HepG2 (cell line): Measurements from ENCODE around the gene C1QBP. TPM values are rescaled to one million over a fixed set of nuclear protein-coding genes. Genes with fewer than 3 reads are reported as not detected.
A peak's percentile ranks its signal among the peaks of the same experiment; 100 is the strongest.

Experiments
- ARHGAP35 ChIP-seq: sonication (generic); formaldehyde crosslinking; IDR thresholded peaks from 2 replicates; pipeline ENCODE4 v1.9.0; 2022; ENCODE audit warnings: mild to moderate bottlenecking, inconsistent platforms, moderate library complexity, missing genetic modification reagents, borderline replicate concordance
- BRD4 ChIP-seq: sonication (generic); formaldehyde crosslinking; IDR thresholded peaks from 2 replicates; pipeline ENCODE4 v1.4.0; 2020; ENCODE audit warnings: missing genetic modification reagents
- E2F1 ChIP-seq: sonication (generic); formaldehyde crosslinking; IDR thresholded peaks from 2 replicates; pipeline ENCODE4 v1.5.0; 2020; ENCODE audit warnings: missing genetic modification reagents
- ELF1 ChIP-seq: sonication (generic); formaldehyde crosslinking; IDR thresholded peaks from 2 replicates; pipeline ENCODE4 v1.4.0; 2020; ENCODE audit warnings: missing genetic modification reagents
- ERF ChIP-seq: IDR thresholded peaks from 2 replicates; pipeline ENCODE4 v1.6.1; 2018; ENCODE audit warnings: missing biosample characterization, missing genetic modification reagents
- FOXK1 ChIP-seq: sonication (generic); formaldehyde crosslinking; IDR thresholded peaks from 2 replicates; pipeline ENCODE4 v1.4.0; 2020; ENCODE audit warnings: low read depth, missing genetic modification reagents, borderline replicate concordance
- JDP2 ChIP-seq: sonication (generic); formaldehyde crosslinking; IDR thresholded peaks from 2 replicates; pipeline ENCODE4 v1.8.1; 2022; ENCODE audit warnings: missing genetic modification reagents, borderline replicate concordance
- KAT7 ChIP-seq: IDR thresholded peaks from 2 replicates; pipeline ENCODE4 v1.6.1; 2018; ENCODE audit warnings: borderline replicate concordance, missing compliant biosample characterization
- SNAPC4 ChIP-seq: sonication (generic); formaldehyde crosslinking; IDR thresholded peaks from 2 replicates; pipeline ENCODE4 v1.4.0; 2020; ENCODE audit warnings: mild to moderate bottlenecking, missing genetic modification reagents
- SPEN ChIP-seq: sonication (generic); formaldehyde crosslinking; IDR thresholded peaks from 2 replicates; pipeline ENCODE4 v1.5.1; 2020; ENCODE audit warnings: low read depth, mild to moderate bottlenecking, missing genetic modification reagents
- SRSF1 ChIP-seq: fragments of 200-400 bp; formaldehyde crosslinking; optimal IDR thresholded peaks from 2 replicates; pipeline ENCODE3; 2017; ENCODE audit warnings: mild to moderate bottlenecking, low read depth, low read length, moderate library complexity
- STAT5B ChIP-seq: sonication (generic); formaldehyde crosslinking; IDR thresholded peaks from 2 replicates; pipeline ENCODE4 v1.4.0; 2020; ENCODE audit warnings: missing genetic modification reagents
- TCF12 ChIP-seq, 2 experiments: fragments of 450-650 bp in 1 of 2; sonication (generic) in 1 of 2; formaldehyde crosslinking in 1 of 2; IDR thresholded peaks; 2 replicates each; pipeline versions ENCODE4 v1.6.1 to v1.8.0; 2017 to 2022; ENCODE audit warnings: antibody characterized with exemption in 1 of 2, mild to moderate bottlenecking in 1 of 2, missing genetic modification reagents in 1 of 2, moderate library complexity in 1 of 2
- YY1 ChIP-seq: IDR thresholded peaks from 2 replicates; pipeline ENCODE4 v1.6.1; 2011; ENCODE audit warnings: low read length, low read depth, moderate library complexity, mild to moderate bottlenecking; ENCODE audit not compliant: insufficient read depth, insufficient replicate concordance
- ZBTB26 ChIP-seq: IDR thresholded peaks from 2 replicates; pipeline ENCODE4 v1.6.1; 2016; ENCODE audit warnings: missing compliant biosample characterization, missing genetic modification reagents, borderline replicate concordance
- ZC3H13 ChIP-seq: sonication (generic); formaldehyde crosslinking; IDR thresholded peaks from 2 replicates; pipeline ENCODE4 v1.8.1; 2023; ENCODE audit warnings: mild to moderate bottlenecking, missing genetic modification reagents, moderate library complexity
- ZNF124 ChIP-seq: sonication (generic); formaldehyde crosslinking; IDR thresholded peaks from 2 replicates; pipeline ENCODE4 v1.4.0; 2020; ENCODE audit warnings: missing genetic modification reagents
- ZNF337 ChIP-seq: sonication (generic); formaldehyde crosslinking; IDR thresholded peaks from 2 replicates; pipeline ENCODE4 v1.5.1; 2020; ENCODE audit warnings: missing genetic modification reagents, low read depth, mild to moderate bottlenecking, borderline replicate concordance
- ZNF550 ChIP-seq: sonication (generic); formaldehyde crosslinking; IDR thresholded peaks from 2 replicates; pipeline ENCODE4 v1.4.0; 2020; ENCODE audit warnings: mild to moderate bottlenecking, missing genetic modification reagents, borderline replicate concordance
- ZNF567 ChIP-seq: sonication (generic); formaldehyde crosslinking; IDR thresholded peaks from 2 replicates; pipeline ENCODE4 v1.8.1; 2023; ENCODE audit warnings: mild to moderate bottlenecking, missing genetic modification reagents, borderline replicate concordance
- ZNF605 ChIP-seq: sonication (generic); formaldehyde crosslinking; IDR thresholded peaks from 2 replicates; pipeline ENCODE4 v1.8.0; 2022; ENCODE audit warnings: mild to moderate bottlenecking, missing genetic modification reagents
- ZSCAN31 ChIP-seq: sonication (generic); formaldehyde crosslinking; IDR thresholded peaks from 2 replicates; pipeline ENCODE4 v1.5.0; 2020; ENCODE audit warnings: low read depth, mild to moderate bottlenecking, missing genetic modification reagents
- polyA plus RNA-seq, 8 experiments: library from polyadenylated mRNA; depleted of rRNA in 3 of 8; stranded (reverse) in 7 of 8; unstranded in 1 of 8; fragments of >200 nt; fragmentation: Illumina TruSeq in 4 of 8; extraction: Trizol in 4 of 8; gene quantifications; 2 replicates each; pipeline versions ENCODE4 v1.2.1 to v1.2.3, GENCODE V29; 2011 to 2016; ENCODE audit warnings: low read depth in 4 of 8, missing spikeins in 1 of 8, mixed read lengths in 1 of 8; ENCODE audit not compliant: insufficient read depth in 1 of 8
- total RNA-seq, 5 experiments: library from RNA; depleted of rRNA; stranded (reverse); fragments of >200 nt; fragmentation: Illumina TruSeq; extraction: Trizol; gene quantifications; 2 replicates each; pipeline ENCODE4 v1.2.3, GENCODE V29; 2016; ENCODE audit warnings: low read depth in 1 of 5

The C1QBP gene
- total and polyA plus RNA-seq, 2 of the 13 experiments (the other 11 are each of a cell fraction or from before 2014, with no cell fraction given) = 219 to 680 TPM

- no peak for TF ChIP-seq TCF12 (IDR thresholded peaks at IDR 0.05)
- peak; percentile 92; the same call in 1 of the 2 replicates for TF ChIP-seq TCF12 (CRISPR knock-in tag; IDR thresholded peaks at IDR 0.05)
- TF ChIP-seq ZNF550 (CRISPR knock-in tag) = no peak
- TF ChIP-seq ARHGAP35 = peak; percentile 24; the same call in 1 of the 2 replicates
- TF ChIP-seq ELF1 (CRISPR knock-in tag) = peak; percentile 83
- TF ChIP-seq JDP2 (CRISPR knock-in tag) = no peak
- peak; percentile 79 for TF ChIP-seq YY1
- peak; percentile 69; the same call in 1 of the 2 replicates for TF ChIP-seq FOXK1 (CRISPR knock-in tag)
- no peak for TF ChIP-seq STAT5B (CRISPR knock-in tag)
- TF ChIP-seq ERF (CRISPR knock-in tag) = 0 out of 2 replicates have a peak, but pooled peaks have one; percentile 51
- no peak for TF ChIP-seq ZC3H13 (CRISPR knock-in tag)
- TF ChIP-seq BRD4 = 0 out of 2 replicates have a peak, but pooled peaks have one; percentile 77
- TF ChIP-seq ZNF605 (CRISPR knock-in tag) = no peak; the same call in 1 of the 2 replicates
- TF ChIP-seq ZBTB26 (CRISPR knock-in tag) = 0 out of 2 replicates have a peak, but pooled peaks have one; percentile 25
- peak; percentile 85 for TF ChIP-seq SNAPC4 (CRISPR knock-in tag)
- peak; percentile 28 for TF ChIP-seq ZNF124 (CRISPR knock-in tag)
- peak; percentile 78 for TF ChIP-seq E2F1 (CRISPR knock-in tag)
- TF ChIP-seq ZNF567 (CRISPR knock-in tag) = no peak
- 0 out of 2 replicates have a peak, but pooled peaks have one; percentile 40 for TF ChIP-seq KAT7 (CRISPR knock-in tag)
- 0 out of 2 replicates have a peak, but pooled peaks have one; percentile 50 for TF ChIP-seq ZNF337 (CRISPR knock-in tag)
- no peak for TF ChIP-seq SRSF1
- peak; percentile 63 for TF ChIP-seq SPEN (CRISPR knock-in tag)
- peak; percentile 87; the same call in 1 of the 2 replicates for TF ChIP-seq ZSCAN31
These were observed 18.8 kb downstream of the C1QBP start, which contains the start of gene RPAIN (continued) for GRCh38 chr17:5419959-5420653.
